Activated CD4-positive, alpha-beta T cell treated with anti-CD3 and anti-CD28 coated beads, Interleukin-2, amount 50 U/mL, for 1 hour (primary cell): ENCODE measurements around the gene DNASE1.
"Not testable (repeated sequence)": the region's sequence is repeated elsewhere in the genome, so short reads cannot be mapped to it uniquely, and the experiment has no call there.

Experiments
- DNase-seq: peaks from one replicate; pipeline ENCODE4 v3.0.0-alpha.2; 2020

The DNASE1 gene

GRCh38 chr16:3654249-3654991, at the start of gene DNASE1:
TSS of gene DNASE1 (plus strand) at chr16:3654691. CDS start at chr16:3655374, 683 bp downstream.
- DNase-seq, result peak; percentile 48

GRCh38 chr16:3606441-3606840, 48.0 kb upstream of the DNASE1 start:
- DNase-seq, result no peak

- DNase-seq, result no peak
These were observed 47.3 kb upstream of the DNASE1 start for GRCh38 chr16:3607161-3607560.

- no peak for DNase-seq
These were observed 46.9 kb upstream of the DNASE1 start for GRCh38 chr16:3607634-3608033.

- DNase-seq, result no peak
These were observed 46.4 kb upstream of the DNASE1 start for GRCh38 chr16:3608069-3608468.

GRCh38 chr16:3608976-3609375, 45.5 kb upstream of the DNASE1 start:
- DNase-seq, result not testable (repeated sequence)

- no peak for DNase-seq
These were observed 44.4 kb upstream of the DNASE1 start for GRCh38 chr16:3609895-3610697.

GRCh38 chr16:3610698-3611145, 43.8 kb upstream of the DNASE1 start:
- DNase-seq, result no peak

- DNase-seq, result peak; percentile 86
These were observed 43.1 kb upstream of the DNASE1 start, which contains the start of gene SLX4 for GRCh38 chr16:3611146-3611975. TSS of gene SLX4 (minus strand) at chr16:3611606. CDS start at chr16:3608964, 2,642 bp downstream.

- no peak for DNase-seq
These were observed 41.7 kb upstream of the DNASE1 start for GRCh38 chr16:3612510-3613466.

- no peak for DNase-seq
These were observed 35.7 kb upstream of the DNASE1 start for GRCh38 chr16:3618769-3619141.

- no peak for DNase-seq
These were observed 30.8 kb upstream of the DNASE1 start for GRCh38 chr16:3623642-3624041.

GRCh38 chr16:3625331-3625730, 29.2 kb upstream of the DNASE1 start:
- DNase-seq, result no peak

GRCh38 chr16:3625911-3626732, 28.4 kb upstream of the DNASE1 start:
- no peak for DNase-seq

GRCh38 chr16:3637371-3637923, 17.0 kb upstream of the DNASE1 start:
- peak; percentile 16 for DNase-seq

- DNase-seq, result no peak
These were observed 15.4 kb upstream of the DNASE1 start for GRCh38 chr16:3638916-3639644.

- DNase-seq, result no peak
These were observed 14.3 kb upstream of the DNASE1 start for GRCh38 chr16:3640207-3640606.

- DNase-seq, result no peak
These were observed 13.6 kb upstream of the DNASE1 start for GRCh38 chr16:3640632-3641501.
